Liver (tissue), 9 donors: ENCODE data around the gene PSMD12. TPM values are rescaled to one million over a fixed set of nuclear protein-coding genes. Genes with fewer than 3 reads are reported as not detected.

Source experiments
- DNase-seq: peaks from one replicate; pipeline ENCODE4 v3.0.0-alpha.2; 2017; ENCODE audit warnings: low spot score
- H3K27ac ChIP-seq, 2 donors: one replicate each; pipeline ENCODE4 v1.7.0; 2013; ENCODE audit warnings: inconsistent platforms in 2 of 2, low read length in 2 of 2, control low read depth in 1 of 2, low read depth in 1 of 2, mild to moderate bottlenecking in 1 of 2
- H3K27me3 ChIP-seq, 4 donors: one replicate each; pipeline versions ENCODE4 v1.6.1 to v1.7.0; 2013; ENCODE audit warnings: low read length in 3 of 4, inconsistent platforms in 1 of 4, mild to moderate bottlenecking in 1 of 4, moderate library complexity in 1 of 4; ENCODE audit not compliant: control insufficient read depth in 4 of 4, insufficient read depth in 4 of 4
- H3K36me3 ChIP-seq, 4 donors: one replicate each; pipeline versions ENCODE4 v1.6.1 to v1.7.0; 2013; ENCODE audit warnings: low read length in 3 of 4, mild to moderate bottlenecking in 3 of 4, low read depth in 1 of 4, moderate library complexity in 1 of 4; ENCODE audit not compliant: control insufficient read depth in 4 of 4, insufficient read depth in 3 of 4
- H3K4me1 ChIP-seq, 4 donors: one replicate each; pipeline versions ENCODE4 v1.6.1 to v1.7.0; 2013; ENCODE audit warnings: low read length in 3 of 4, mild to moderate bottlenecking in 3 of 4, moderate library complexity in 1 of 4; ENCODE audit not compliant: control insufficient read depth in 4 of 4, insufficient read depth in 4 of 4
- H3K4me3 ChIP-seq, 3 donors: one replicate each; pipeline versions ENCODE4 v1.6.1 to v1.7.0; 2013; ENCODE audit warnings: low read length in 3 of 3, control low read depth in 1 of 3, low read depth in 1 of 3, mild to moderate bottlenecking in 1 of 3
- H3K9ac ChIP-seq, 2 donors: one replicate each; pipeline ENCODE4 v1.7.0; 2013; ENCODE audit warnings: low read length in 2 of 2, mild to moderate bottlenecking in 2 of 2, moderate library complexity in 2 of 2, control low read depth in 1 of 2, low read depth in 1 of 2
- H3K9me3 ChIP-seq, 4 donors: one replicate each; pipeline versions ENCODE4 v1.6.1 to v1.7.0; 2013; ENCODE audit warnings: low read length in 3 of 4; ENCODE audit not compliant: control insufficient read depth in 4 of 4
- ATF3 ChIP-seq: IDR thresholded peaks from 2 replicates; pipeline ENCODE4 v1.6.1; 2016; ENCODE audit warnings: antibody characterized with exemption
- EGR1 ChIP-seq, 2 donors: IDR thresholded peaks; 2 replicates each; pipeline ENCODE4 v1.6.1; 2016 to 2018; ENCODE audit warnings: antibody characterized with exemption in 2 of 2, low read depth in 2 of 2
- FOXA1 ChIP-seq: IDR thresholded peaks from 2 replicates; pipeline ENCODE4 v1.6.1; 2016; ENCODE audit warnings: antibody characterized with exemption
- FOXA2 ChIP-seq: IDR thresholded peaks from 2 replicates; pipeline ENCODE4 v1.6.1; 2016; ENCODE audit warnings: antibody characterized with exemption
- GABPA ChIP-seq, 2 donors: IDR thresholded peaks in 1 of 2; conservative IDR thresholded peaks in 1 of 2; 2 replicates each; pipeline ENCODE4 v1.6.1; 2016; ENCODE audit warnings: antibody characterized with exemption in 2 of 2, mild to moderate bottlenecking in 1 of 2, moderate library complexity in 1 of 2
- HNF4A ChIP-seq, 2 donors: conservative IDR thresholded peaks; 2 replicates each; pipeline ENCODE4 v1.6.1; 2016; ENCODE audit warnings: antibody characterized with exemption in 2 of 2, mild to moderate bottlenecking in 2 of 2
- HNF4G ChIP-seq: IDR thresholded peaks from 2 replicates; pipeline ENCODE4 v1.6.1; 2016; ENCODE audit warnings: antibody characterized with exemption
- JUND ChIP-seq, 2 donors: IDR thresholded peaks; 2 replicates each; pipeline ENCODE4 v1.6.1; 2016; ENCODE audit warnings: antibody characterized with exemption in 2 of 2
- MAX ChIP-seq: IDR thresholded peaks from 2 replicates; pipeline ENCODE4 v1.6.1; 2016; ENCODE audit warnings: antibody characterized with exemption
- NR2F2 ChIP-seq: IDR thresholded peaks from 2 replicates; pipeline ENCODE4 v1.6.1; 2016; ENCODE audit warnings: antibody characterized with exemption
- RAD21 ChIP-seq, 2 donors: IDR thresholded peaks; 2 replicates each; pipeline ENCODE4 v1.6.1; 2016; ENCODE audit warnings: antibody characterized with exemption in 2 of 2, mild to moderate bottlenecking in 2 of 2
- REST ChIP-seq: IDR thresholded peaks from 2 replicates; pipeline ENCODE4 v1.6.1; 2016; ENCODE audit warnings: antibody characterized with exemption, mild to moderate bottlenecking
- RXRA ChIP-seq, 2 donors: IDR thresholded peaks; 2 replicates each; pipeline ENCODE4 v1.6.1; 2017 to 2018; ENCODE audit warnings: antibody characterized with exemption in 2 of 2, mild to moderate bottlenecking in 1 of 2
- SP1 ChIP-seq: IDR thresholded peaks from 2 replicates; pipeline ENCODE4 v1.6.1; 2018; ENCODE audit warnings: antibody characterized with exemption, mild to moderate bottlenecking
- TAF1 ChIP-seq: conservative IDR thresholded peaks from 2 replicates; pipeline ENCODE4 v1.6.1; 2016; ENCODE audit warnings: antibody characterized with exemption, mild to moderate bottlenecking
- YY1 ChIP-seq: IDR thresholded peaks from 2 replicates; pipeline ENCODE4 v1.6.1; 2016; ENCODE audit warnings: antibody characterized with exemption, mild to moderate bottlenecking
- ZBTB33 ChIP-seq: IDR thresholded peaks from 2 replicates; pipeline ENCODE4 v1.6.1; 2016; ENCODE audit warnings: antibody characterized with exemption
- WGBS: extraction: QIAGEN DNeasy Blood & Tissue Kit; methylation state at CpG from one replicate; pipeline ENCODE4 v1.1.7; 2013; 5-methylcytosine and 5-hydroxymethylcytosine counted together
- polyA plus RNA-seq, 2 donors: library from polyadenylated mRNA; stranded (reverse) in 1 of 2; unstranded in 1 of 2; fragments of 200-250 nt in 1 of 2; fragments of >200 nt in 1 of 2; fragmentation: Nextera tagmentation in 1 of 2; extraction: Ambion mirVana in 1 of 2; gene quantifications; one replicate each; pipeline versions ENCODE4 v1.2.1 to v1.2.3, GENCODE V29; 2013 to 2015
- total RNA-seq, 2 donors: library from RNA; depleted of rRNA; stranded (reverse); fragments of >200 nt; gene quantifications; one replicate each; pipeline ENCODE4 v1.2.3, GENCODE V29; 2014
- TF ChIP-seq, protein P1 (sequence below): fragments of 150-350 bp; IDR thresholded peaks from 2 replicates; pipeline ENCODE4 v1.5.1; 2017; ENCODE audit warnings: improper control_type of control experiment, low read depth, low read length; ENCODE audit not compliant: missing input control
- donor health status: healthy.
- donor health status: healthy.
- donor health status: healthy.
- donor health status: healthy.
- donor health status: healthy.

The PSMD12 gene
- total and polyA plus RNA-seq, 4 donors, result 17.3 to 34.0 (median 25.7) TPM

DNA sequence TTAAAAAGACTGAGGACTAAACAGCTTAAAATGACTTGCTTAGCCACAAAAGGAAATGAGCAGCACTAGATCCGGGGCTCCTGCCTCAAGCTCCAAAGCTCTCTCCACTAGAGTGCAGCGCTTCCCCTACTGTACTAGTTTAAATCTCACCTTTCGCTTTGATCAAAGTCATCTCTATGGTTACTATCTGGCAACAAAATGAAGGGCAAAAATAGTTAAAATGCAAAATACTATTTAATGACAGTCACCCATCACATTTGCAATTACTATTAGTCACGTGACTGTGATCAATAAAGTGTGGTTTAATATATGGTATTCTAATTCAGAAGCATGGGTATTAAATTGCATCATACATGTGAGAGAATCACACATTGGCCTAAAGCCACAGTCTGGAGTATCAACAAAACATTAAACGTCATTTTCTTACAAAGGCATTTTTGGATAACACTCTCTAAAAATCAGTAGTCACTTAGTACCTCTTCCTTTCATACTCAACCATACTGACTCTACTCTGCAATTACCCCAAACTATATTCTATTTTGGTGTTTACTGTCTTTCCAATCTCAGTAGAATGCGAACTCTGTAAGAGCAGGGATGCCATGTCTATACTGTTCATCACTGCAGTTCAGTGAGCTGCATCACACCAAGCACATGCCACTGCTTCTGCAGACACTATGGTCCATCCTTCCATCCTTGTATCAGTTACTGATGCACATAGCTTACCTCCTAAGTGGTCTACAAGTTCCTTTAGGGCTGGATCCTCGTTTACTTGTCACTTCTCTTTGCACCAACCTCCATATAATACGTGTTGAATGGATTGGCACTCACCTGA, 6.2 kb downstream of the PSMD12 start:
- WGBS, result 67% methylated on average over 8 of the region's 8 CpGs

DNA sequence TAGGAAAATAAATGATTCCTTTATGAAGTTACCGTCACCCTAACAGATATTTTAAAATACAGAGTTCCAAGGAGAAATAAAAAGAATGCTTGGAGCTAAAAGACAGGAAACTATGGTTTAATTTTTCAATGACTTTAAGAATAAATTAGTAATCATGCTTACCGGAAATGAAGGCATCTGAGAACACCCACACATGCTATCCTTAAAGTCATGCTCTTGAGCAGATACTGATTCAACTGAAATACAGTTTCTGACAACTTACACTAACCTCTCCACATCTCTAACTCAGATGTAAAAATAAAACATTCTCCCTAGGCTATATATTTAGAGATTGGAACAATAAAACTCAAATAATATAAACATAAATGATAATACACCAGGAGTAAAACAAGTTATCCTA, 7.8 kb downstream of the PSMD12 start:
- DNase-seq, result no peak
- no peaks in the 10 kb centered on the region for H3K27me3 ChIP-seq
- no peak overlapping the region for H3K4me3 ChIP-seq
- 81% methylated on average over 2 of the region's 2 CpGs for WGBS
- TF ChIP-seq HNF4G (no peak), MAX (no peak), RXRA (IDR thresholded peaks at IDR 0.05) (no peak), HNF4A (conservative IDR thresholded peaks at IDR 0.05) (no peak), GABPA (IDR thresholded peaks at IDR 0.05 in 1 of 2, conservative IDR thresholded peaks at IDR 0.05 in 1 of 2) (no peak), FOXA1 (no peak), TAF1 (no peak), NR2F2 (no peak), REST (no peak), ZBTB33 (no peak), JUND (IDR thresholded peaks at IDR 0.05) (no peak), YY1 (no peak), SP1 (no peak), EGR1 (IDR thresholded peaks at IDR 0.05; ENCODE audit: low read depth in 2 of 2) (no peak), FOXA2 (no peak), ATF3 (no peak), RAD21 (IDR thresholded peaks at IDR 0.05) (no peak)
- TF ChIP-seq, protein P1, sequence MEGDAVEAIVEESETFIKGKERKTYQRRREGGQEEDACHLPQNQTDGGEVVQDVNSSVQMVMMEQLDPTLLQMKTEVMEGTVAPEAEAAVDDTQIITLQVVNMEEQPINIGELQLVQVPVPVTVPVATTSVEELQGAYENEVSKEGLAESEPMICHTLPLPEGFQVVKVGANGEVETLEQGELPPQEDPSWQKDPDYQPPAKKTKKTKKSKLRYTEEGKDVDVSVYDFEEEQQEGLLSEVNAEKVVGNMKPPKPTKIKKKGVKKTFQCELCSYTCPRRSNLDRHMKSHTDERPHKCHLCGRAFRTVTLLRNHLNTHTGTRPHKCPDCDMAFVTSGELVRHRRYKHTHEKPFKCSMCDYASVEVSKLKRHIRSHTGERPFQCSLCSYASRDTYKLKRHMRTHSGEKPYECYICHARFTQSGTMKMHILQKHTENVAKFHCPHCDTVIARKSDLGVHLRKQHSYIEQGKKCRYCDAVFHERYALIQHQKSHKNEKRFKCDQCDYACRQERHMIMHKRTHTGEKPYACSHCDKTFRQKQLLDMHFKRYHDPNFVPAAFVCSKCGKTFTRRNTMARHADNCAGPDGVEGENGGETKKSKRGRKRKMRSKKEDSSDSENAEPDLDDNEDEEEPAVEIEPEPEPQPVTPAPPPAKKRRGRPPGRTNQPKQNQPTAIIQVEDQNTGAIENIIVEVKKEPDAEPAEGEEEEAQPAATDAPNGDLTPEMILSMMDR, result no peak
- H3K9me3 ChIP-seq, result no peaks in the 10 kb centered on the region
- H3K4me1 ChIP-seq, result peaks cover 0 to 26% (median 5%) of the 10 kb centered on the region in 4 donors
- peaks cover 6 to 32% (median 20%) of the 10 kb centered on the region in 4 donors for H3K36me3 ChIP-seq
- no peak overlapping the region for H3K9ac ChIP-seq
- H3K27ac ChIP-seq, result no peak overlapping the region

More for the DNA sequence above, 6.2 kb downstream of the PSMD12 start:
- H3K36me3 ChIP-seq, result peaks cover 4 to 24% (median 15%) of the 10 kb centered on the region in 4 donors
- H3K4me1 ChIP-seq, result peaks cover 0 to 42% (median 20%) of the 10 kb centered on the region in 4 donors
- TF ChIP-seq MAX (no peak), FOXA2 (no peak), RAD21 (IDR thresholded peaks at IDR 0.05) (peak; percentile 15 to 16), HNF4G (no peak)
- no peaks in the 10 kb centered on the region for H3K9me3 ChIP-seq
- H3K4me3 ChIP-seq, result no peak overlapping the region
- no peak overlapping the region for H3K27ac ChIP-seq
- H3K9ac ChIP-seq, result peak overlapping the region in 1 of 2 donors; percentile 4
- H3K27me3 ChIP-seq, result no peaks in the 10 kb centered on the region
- DNase-seq, result no peak
